GM12872 (cell line): ENCODE measurements around the gene TCF20.

ENCODE experiments used
- CTCF ChIP-seq: IDR thresholded peaks from 3 replicates; pipeline ENCODE4 v1.5.1; 2011; ENCODE audit warnings: low read depth, mild to moderate bottlenecking, low read length, moderate library complexity; ENCODE audit not compliant: insufficient read depth

The TCF20 gene

GRCh38 chr22:42279425-42280020 is 9.1 kb upstream of the TCF20 start:
- TF ChIP-seq CTCF: no peak

GRCh38 chr22:42277988-42278776 is 7.7 kb upstream of the TCF20 start:
- 0 out of 3 replicates have a peak, but pooled peaks have one; percentile 28 for TF ChIP-seq CTCF

- TF ChIP-seq CTCF: no peak
These were observed 6.8 kb upstream of the TCF20 start for GRCh38 chr22:42277232-42277753.

- no peak for TF ChIP-seq CTCF
These were observed 5.5 kb upstream of the TCF20 start for GRCh38 chr22:42275970-42276369.

GRCh38 chr22:42275176-42275575 is 4.7 kb upstream of the TCF20 start:
- TF ChIP-seq CTCF: no peak

- TF ChIP-seq CTCF: no peak
These were observed 3.5 kb upstream of the TCF20 start for GRCh38 chr22:42273855-42274451.

- no peak for TF ChIP-seq CTCF
These were observed 2.1 kb upstream of the TCF20 start for GRCh38 chr22:42272431-42272999.
